Activated T-cell treated with anti-CD3 and anti-CD28 coated beads for 1 hour (primary cell): ENCODE data around the gene EEIG2.

ENCODE experiments used
- DNase-seq: peaks from one replicate; pipeline ENCODE4 v3.0.0-alpha.2; 2020; ENCODE audit warnings: low read depth

EEIG2 gene

GRCh38 chr1:108583757-108584427, 24.0 kb downstream of the EEIG2 start:
- DNase-seq: no peak

GRCh38 chr1:108584428-108584856, 24.5 kb downstream of the EEIG2 start:
- DNase-seq: no peak

GRCh38 chr1:108585313-108585712, 25.4 kb downstream of the EEIG2 start:
- no peak for DNase-seq

GRCh38 chr1:108590441-108590840, 30.5 kb downstream of the EEIG2 start:
- DNase-seq: no peak

GRCh38 chr1:108590957-108591356, 31.1 kb downstream of the EEIG2 start:
- DNase-seq: no peak

GRCh38 chr1:108591466-108591865, 31.6 kb downstream of the EEIG2 start:
- DNase-seq: no peak

GRCh38 chr1:108592030-108592759, 32.3 kb downstream of the EEIG2 start:
- no peak for DNase-seq

GRCh38 chr1:108593448-108593847, 33.5 kb downstream of the EEIG2 start:
- DNase-seq: no peak

- DNase-seq: no peak
Measured at GRCh38 chr1:108595507-108595906, 35.6 kb downstream of the EEIG2 start.

GRCh38 chr1:108597041-108597440, 37.1 kb downstream of the EEIG2 start:
- DNase-seq: no peak

- no peak for DNase-seq
Measured at GRCh38 chr1:108598340-108598739, 38.4 kb downstream of the EEIG2 start.

GRCh38 chr1:108600504-108600903, 40.6 kb downstream of the EEIG2 start:
- no peak for DNase-seq

GRCh38 chr1:108601708-108602410, 42.0 kb downstream of the EEIG2 start:
- no peak for DNase-seq

- DNase-seq: no peak
Measured at GRCh38 chr1:108605633-108606032, 45.7 kb downstream of the EEIG2 start.

- DNase-seq: no peak
Measured at GRCh38 chr1:108606478-108606877, 46.6 kb downstream of the EEIG2 start.

- DNase-seq: no peak
Measured at GRCh38 chr1:108609483-108610049, 49.7 kb downstream of the EEIG2 start.
